PFSK-1 (cell line): ENCODE data around the gene MTX3.

Experiments
- FOXP2 ChIP-seq: optimal IDR thresholded peaks from 2 replicates; pipeline ENCODE3; 2011; ENCODE audit warnings: borderline replicate concordance, control low read depth, inconsistent platforms; ENCODE audit not compliant: insufficient read depth; ENCODE audit errors: extremely low read length, extremely low read depth
- POLR2AphosphoS5 ChIP-seq: IDR thresholded peaks from 2 replicates; pipeline ENCODE4 v1.6.1; 2012; ENCODE audit warnings: low read depth, mild to moderate bottlenecking, control low read depth, low read length, moderate library complexity
- SIN3A ChIP-seq: IDR thresholded peaks from 2 replicates; pipeline ENCODE4 v1.6.1; 2012; ENCODE audit warnings: mild to moderate bottlenecking, low read length, moderate library complexity, borderline replicate concordance; ENCODE audit not compliant: insufficient read depth
- TAF1 ChIP-seq: IDR thresholded peaks from 2 replicates; pipeline ENCODE4 v1.6.1; 2012; ENCODE audit warnings: low read length, control low read depth, borderline replicate concordance; ENCODE audit not compliant: insufficient read depth
- TF ChIP-seq, protein P1 (sequence below), 2 experiments: IDR thresholded peaks; 2 replicates each; pipeline versions ENCODE4 v1.6.1 to v1.8.0; 2011 to 2012; ENCODE audit warnings: low read depth in 2 of 2, low read length in 2 of 2, control low read depth in 1 of 2, inconsistent platforms in 1 of 2, mild to moderate bottlenecking in 1 of 2, moderate library complexity in 1 of 2; ENCODE audit not compliant: insufficient read depth in 1 of 2

Gene MTX3

GRCh38 chr5:80008995-80009765, 18.1 kb upstream of the MTX3 start:
- TF ChIP-seq, protein P1, sequence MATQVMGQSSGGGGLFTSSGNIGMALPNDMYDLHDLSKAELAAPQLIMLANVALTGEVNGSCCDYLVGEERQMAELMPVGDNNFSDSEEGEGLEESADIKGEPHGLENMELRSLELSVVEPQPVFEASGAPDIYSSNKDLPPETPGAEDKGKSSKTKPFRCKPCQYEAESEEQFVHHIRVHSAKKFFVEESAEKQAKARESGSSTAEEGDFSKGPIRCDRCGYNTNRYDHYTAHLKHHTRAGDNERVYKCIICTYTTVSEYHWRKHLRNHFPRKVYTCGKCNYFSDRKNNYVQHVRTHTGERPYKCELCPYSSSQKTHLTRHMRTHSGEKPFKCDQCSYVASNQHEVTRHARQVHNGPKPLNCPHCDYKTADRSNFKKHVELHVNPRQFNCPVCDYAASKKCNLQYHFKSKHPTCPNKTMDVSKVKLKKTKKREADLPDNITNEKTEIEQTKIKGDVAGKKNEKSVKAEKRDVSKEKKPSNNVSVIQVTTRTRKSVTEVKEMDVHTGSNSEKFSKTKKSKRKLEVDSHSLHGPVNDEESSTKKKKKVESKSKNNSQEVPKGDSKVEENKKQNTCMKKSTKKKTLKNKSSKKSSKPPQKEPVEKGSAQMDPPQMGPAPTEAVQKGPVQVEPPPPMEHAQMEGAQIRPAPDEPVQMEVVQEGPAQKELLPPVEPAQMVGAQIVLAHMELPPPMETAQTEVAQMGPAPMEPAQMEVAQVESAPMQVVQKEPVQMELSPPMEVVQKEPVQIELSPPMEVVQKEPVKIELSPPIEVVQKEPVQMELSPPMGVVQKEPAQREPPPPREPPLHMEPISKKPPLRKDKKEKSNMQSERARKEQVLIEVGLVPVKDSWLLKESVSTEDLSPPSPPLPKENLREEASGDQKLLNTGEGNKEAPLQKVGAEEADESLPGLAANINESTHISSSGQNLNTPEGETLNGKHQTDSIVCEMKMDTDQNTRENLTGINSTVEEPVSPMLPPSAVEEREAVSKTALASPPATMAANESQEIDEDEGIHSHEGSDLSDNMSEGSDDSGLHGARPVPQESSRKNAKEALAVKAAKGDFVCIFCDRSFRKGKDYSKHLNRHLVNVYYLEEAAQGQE (IDR thresholded peaks at IDR 0.05; ENCODE audit: insufficient read depth in 1 of 2, low read depth in 2 of 2, low read length in 2 of 2): no peak
- TF ChIP-seq TAF1 (no peak), FOXP2 (no peak), SIN3A (no peak), POLR2AphosphoS5 (no peak)

DNA sequence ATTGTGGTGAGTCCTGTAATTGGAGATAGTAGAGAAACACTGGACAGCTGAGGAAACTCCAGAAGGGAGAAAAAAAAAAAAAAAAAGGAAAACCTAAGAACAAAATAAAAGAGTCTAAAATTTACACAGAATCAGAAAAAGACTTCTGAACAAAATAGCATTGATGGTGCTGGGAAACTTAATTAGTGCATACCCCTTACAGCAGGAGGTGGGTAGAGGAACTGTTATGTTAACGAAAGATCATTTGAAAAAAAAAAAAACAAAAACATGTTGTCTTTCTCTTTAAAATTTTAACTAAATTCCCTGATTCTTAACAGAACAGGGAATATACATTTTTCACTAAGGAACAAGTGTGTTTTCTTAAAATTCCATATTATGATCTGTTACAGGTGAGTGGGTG, 11.6 kb upstream of the MTX3 start:
- no peak for TF ChIP-seq POLR2AphosphoS5
- TF ChIP-seq, protein P1 (IDR thresholded peaks at IDR 0.05; ENCODE audit: insufficient read depth in 1 of 2, low read depth in 2 of 2, low read length in 2 of 2): no peak
- no peak for TF ChIP-seq SIN3A
- TF ChIP-seq FOXP2: no peak
- TF ChIP-seq TAF1: no peak

- TF ChIP-seq POLR2AphosphoS5 (no peak), FOXP2 (no peak), TAF1 (no peak), SIN3A (no peak)
- TF ChIP-seq, protein P1 (IDR thresholded peaks at IDR 0.05; ENCODE audit: insufficient read depth in 1 of 2, low read depth in 2 of 2, low read length in 2 of 2): no peak
Observed at GRCh38 chr5:79999722-80000121, 8.7 kb upstream of the MTX3 start.

DNA sequence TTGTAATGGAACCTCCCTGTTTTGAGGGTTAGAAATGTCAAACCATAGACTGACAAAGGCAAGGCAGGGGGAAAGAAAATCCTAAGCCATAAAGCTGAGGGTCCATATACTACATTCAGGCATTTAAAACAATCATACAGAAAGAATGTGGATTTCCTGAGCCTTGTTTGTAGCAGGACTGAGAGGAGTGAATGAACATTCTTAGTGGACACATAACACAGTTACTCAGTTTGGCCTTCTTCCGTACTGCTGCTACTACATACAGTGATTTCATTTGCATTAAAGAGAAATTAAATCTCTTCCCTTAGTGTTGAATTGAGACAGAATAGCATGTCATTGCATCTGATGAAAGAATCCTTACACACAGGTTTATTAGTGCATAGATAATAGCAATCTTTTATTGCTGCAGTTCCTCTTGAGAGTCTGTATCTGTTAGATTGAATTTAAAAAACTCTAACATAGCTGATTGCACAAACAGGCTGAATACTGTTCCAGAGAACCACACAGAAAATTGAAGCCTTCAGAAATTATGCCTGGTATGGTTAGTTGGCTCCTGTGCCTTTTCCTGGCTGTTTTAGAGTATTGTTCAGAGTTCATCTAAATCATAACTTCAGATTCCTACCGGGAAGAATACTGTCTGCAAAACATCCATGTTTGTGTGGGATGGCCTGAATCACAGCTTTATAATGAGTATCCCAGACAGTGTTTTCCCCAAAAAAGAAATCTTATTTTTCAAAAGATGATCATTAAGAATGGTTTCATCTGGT, 2.0 kb upstream of the MTX3 start:
- TF ChIP-seq POLR2AphosphoS5 (no peak), SIN3A (no peak), TAF1 (no peak), FOXP2 (no peak)
- TF ChIP-seq, protein P1 (IDR thresholded peaks at IDR 0.05; ENCODE audit: insufficient read depth in 1 of 2, low read depth in 2 of 2, low read length in 2 of 2): no peak
